Lower leg skin (tissue), 3 donors: Measurements from ENCODE around the gene CLASP2.

Source experiments
- POLR2A ChIP-seq, 2 donors: fragments of 450-650 bp; IDR thresholded peaks; one replicate each; pipeline ENCODE4 v1.6.1; 2016 to 2017; ENCODE audit warnings: antibody characterized with exemption in 2 of 2, mild to moderate bottlenecking in 1 of 2, moderate library complexity in 1 of 2
- TF ChIP-seq, protein P1 (sequence below), 3 donors: fragments of 450-650 bp; IDR thresholded peaks; one replicate each; pipeline ENCODE4 v1.5.1; 2016; ENCODE audit warnings: antibody characterized with exemption in 3 of 3, mild to moderate bottlenecking in 3 of 3, moderate library complexity in 2 of 3

DNA sequence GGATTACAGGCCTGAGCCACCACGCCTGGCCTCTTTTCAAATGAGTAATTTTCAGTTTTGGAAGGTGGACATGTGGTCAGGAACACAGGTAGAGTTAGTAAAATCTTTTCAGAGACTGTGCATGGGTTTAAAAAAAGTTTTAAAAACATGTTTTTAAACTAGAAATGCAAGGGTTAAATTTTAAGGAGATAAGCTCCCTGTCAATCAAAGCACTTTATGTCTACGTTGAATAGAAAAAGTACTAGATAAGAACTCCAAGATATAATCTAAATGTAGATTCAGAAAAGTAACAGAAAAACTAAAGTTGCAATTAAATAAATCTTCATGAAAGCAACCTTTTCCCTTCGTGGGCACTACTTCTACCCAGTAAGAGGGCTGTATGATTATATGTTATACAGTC lies 131.7 kb downstream of the CLASP2 start:
- TF ChIP-seq, protein P1, sequence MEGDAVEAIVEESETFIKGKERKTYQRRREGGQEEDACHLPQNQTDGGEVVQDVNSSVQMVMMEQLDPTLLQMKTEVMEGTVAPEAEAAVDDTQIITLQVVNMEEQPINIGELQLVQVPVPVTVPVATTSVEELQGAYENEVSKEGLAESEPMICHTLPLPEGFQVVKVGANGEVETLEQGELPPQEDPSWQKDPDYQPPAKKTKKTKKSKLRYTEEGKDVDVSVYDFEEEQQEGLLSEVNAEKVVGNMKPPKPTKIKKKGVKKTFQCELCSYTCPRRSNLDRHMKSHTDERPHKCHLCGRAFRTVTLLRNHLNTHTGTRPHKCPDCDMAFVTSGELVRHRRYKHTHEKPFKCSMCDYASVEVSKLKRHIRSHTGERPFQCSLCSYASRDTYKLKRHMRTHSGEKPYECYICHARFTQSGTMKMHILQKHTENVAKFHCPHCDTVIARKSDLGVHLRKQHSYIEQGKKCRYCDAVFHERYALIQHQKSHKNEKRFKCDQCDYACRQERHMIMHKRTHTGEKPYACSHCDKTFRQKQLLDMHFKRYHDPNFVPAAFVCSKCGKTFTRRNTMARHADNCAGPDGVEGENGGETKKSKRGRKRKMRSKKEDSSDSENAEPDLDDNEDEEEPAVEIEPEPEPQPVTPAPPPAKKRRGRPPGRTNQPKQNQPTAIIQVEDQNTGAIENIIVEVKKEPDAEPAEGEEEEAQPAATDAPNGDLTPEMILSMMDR (IDR thresholded peaks at IDR 0.05) = no peak
- TF ChIP-seq POLR2A (IDR thresholded peaks at IDR 0.05) = no peak
